Measurements from ENCODE around the gene TRAF2. TPM values are rescaled to one million over a fixed set of nuclear protein-coding genes. Genes with fewer than 3 reads are reported as not detected.

Gene TRAF2
- total and polyA plus RNA-seq, 2 donors from 2014 or later, result 11.4 to 16.9 TPM

GRCh38 chr9:136838314-136839228, 47.7 kb upstream of the TRAF2 start:
- Histone ChIP-seq H3K27me3 (ENCODE audit: control insufficient read depth, insufficient read depth, low read length) (no peaks in the 10 kb centered on the region), H3K9ac (ENCODE audit: low read length in 3 of 3) (no peak overlapping the region), H3K9me3 (ENCODE audit: control insufficient read depth in 2 of 3, insufficient read depth in 1 of 3, low read length in 3 of 3) (no peaks in the 10 kb centered on the region), H3K4me1 (ENCODE audit: control insufficient read depth in 2 of 3, insufficient read depth in 2 of 3, low read depth in 1 of 3, low read length in 3 of 3) (peaks cover 0 to 22% (median 7%) of the 10 kb centered on the region in 3 donors), H3K36me3 (ENCODE audit: control insufficient read depth in 2 of 3, insufficient read depth in 3 of 3, low read length in 3 of 3) (no peaks in the 10 kb centered on the region), H3K4me3 (ENCODE audit: low read length in 3 of 3) (no peak overlapping the region), H3K27ac (ENCODE audit: low read depth in 2 of 2, low read length in 2 of 2) (no peak overlapping the region)
- no peak for TF ChIP-seq CTCF (IDR thresholded peaks at IDR 0.05; ENCODE audit: borderline replicate concordance, extremely low read depth, insufficient read depth)
- no peak for DNase-seq
- intact Hi-C loops (cut with DNase I), result no loop called here
- no peak for FAIRE-seq

GRCh38 chr9:136839229-136840139, 46.8 kb upstream of the TRAF2 start:
- no peak overlapping the region for H3K4me3 ChIP-seq (ENCODE audit: low read length in 3 of 3)
- no peak for DNase-seq
- FAIRE-seq, result no peak
- intact Hi-C loops (cut with DNase I), result loop anchor here (10.0 kb wide), 1 partner anchor 105 kb away; the partner anchor contains the start of genes C8G and FBXW5
- H3K4me1 ChIP-seq (ENCODE audit: control insufficient read depth in 2 of 3, insufficient read depth in 2 of 3, low read depth in 1 of 3, low read length in 3 of 3), result peaks cover 0 to 22% (median 7%) of the 10 kb centered on the region in 3 donors
- no peaks in the 10 kb centered on the region for H3K27me3 ChIP-seq (ENCODE audit: control insufficient read depth, insufficient read depth, low read length)
- H3K9me3 ChIP-seq (ENCODE audit: control insufficient read depth in 2 of 3, insufficient read depth in 1 of 3, low read length in 3 of 3), result no peaks in the 10 kb centered on the region
- no peak for TF ChIP-seq CTCF (IDR thresholded peaks at IDR 0.05; ENCODE audit: borderline replicate concordance, extremely low read depth, insufficient read depth)
- H3K27ac ChIP-seq (ENCODE audit: low read depth in 2 of 2, low read length in 2 of 2), result no peak overlapping the region
- H3K9ac ChIP-seq (ENCODE audit: low read length in 3 of 3), result no peak overlapping the region
- H3K36me3 ChIP-seq (ENCODE audit: control insufficient read depth in 2 of 3, insufficient read depth in 3 of 3, low read length in 3 of 3), result no peaks in the 10 kb centered on the region

DNA sequence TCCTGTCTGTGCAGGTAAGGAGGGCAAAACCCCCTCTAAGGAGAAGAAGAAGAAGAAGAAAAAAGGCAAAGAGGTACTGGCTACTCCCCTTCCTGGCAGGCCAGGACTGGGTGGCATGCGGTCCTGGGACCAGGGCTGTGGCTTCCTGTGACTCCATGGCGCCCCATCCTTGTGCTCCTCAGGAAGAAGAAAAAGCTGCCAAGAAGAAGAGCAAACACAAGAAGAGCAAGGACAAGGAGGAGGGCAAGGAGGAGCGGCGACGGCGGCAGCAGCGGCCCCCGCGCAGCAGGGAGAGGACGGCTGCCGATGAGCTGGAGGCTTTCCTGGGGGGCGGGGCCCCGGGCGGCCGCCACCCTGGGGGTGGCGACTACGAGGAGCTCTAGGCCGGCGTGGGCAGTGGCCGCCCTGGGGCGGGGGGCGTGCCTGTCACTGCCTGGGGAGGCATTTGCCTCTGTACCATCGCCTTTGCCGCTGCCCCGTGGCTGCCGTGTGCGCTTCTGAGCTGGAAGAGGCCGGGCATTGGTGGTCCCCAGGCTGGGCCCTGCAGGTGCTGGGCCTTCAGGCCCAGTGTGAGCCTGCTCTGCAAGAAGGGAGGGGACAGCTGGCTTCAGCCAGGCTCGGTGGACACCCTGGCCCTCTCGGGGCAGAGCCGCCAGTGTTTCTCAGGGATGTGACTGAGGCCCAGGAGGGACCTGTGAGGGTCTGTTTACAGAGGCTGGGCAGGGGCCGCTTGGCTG, 46.0 kb upstream of the TRAF2 start:
- Histone ChIP-seq H3K36me3 (ENCODE audit: control insufficient read depth in 2 of 3, insufficient read depth in 3 of 3, low read length in 3 of 3) (no peaks in the 10 kb centered on the region), H3K27ac (ENCODE audit: low read depth in 2 of 2, low read length in 2 of 2) (peak overlapping the region in 1 of 2 donors; percentile 43), H3K27me3 (ENCODE audit: control insufficient read depth, insufficient read depth, low read length) (no peaks in the 10 kb centered on the region), H3K4me1 (ENCODE audit: control insufficient read depth in 2 of 3, insufficient read depth in 2 of 3, low read depth in 1 of 3, low read length in 3 of 3) (peaks cover 0 to 22% (median 7%) of the 10 kb centered on the region in 3 donors), H3K4me3 (ENCODE audit: low read length in 3 of 3) (no peak overlapping the region), H3K9me3 (ENCODE audit: control insufficient read depth in 2 of 3, insufficient read depth in 1 of 3, low read length in 3 of 3) (no peaks in the 10 kb centered on the region), H3K9ac (ENCODE audit: low read length in 3 of 3) (no peak overlapping the region)
- FAIRE-seq, result no peak
- peak in 2 of 5 donors; percentile 55 to 70 for DNase-seq
- intact Hi-C loops (cut with DNase I), result loop anchor here (10.0 kb wide), 1 partner anchor 104 kb away; the partner anchor contains the start of genes C8G and FBXW5
- no peak for TF ChIP-seq CTCF (IDR thresholded peaks at IDR 0.05; ENCODE audit: borderline replicate concordance, extremely low read depth, insufficient read depth)

Measured in kidney (tissue), 14 donors.